HG03565 (cell line): ENCODE data around the gene SUGP2.

Source experiments
- ATAC-seq: cut with Tn5 transposase; IDR thresholded peaks from one replicate; pipeline ENCODE4 v1.9.1; 2021; ENCODE audit warnings: mild to moderate bottlenecking, moderate library complexity; ENCODE audit not compliant: unreplicated experiment

The SUGP2 gene

GRCh38 chr19:19033426-19034203, at the start of gene SUGP2, which contains the start of gene ARMC6:
Gene SUGP2 (minus strand): TSS chr19:19033517. CDS start chr19:19031071, 2,446 bp downstream.
Gene ARMC6 (plus strand): TSS chr19:19033603. CDS start chr19:19034210, 607 bp downstream.
- ATAC-seq: peak; percentile 68

- ATAC-seq: no peak
These were observed 48.4 kb upstream of the SUGP2 start for GRCh38 chr19:19081642-19082151.

DNA sequence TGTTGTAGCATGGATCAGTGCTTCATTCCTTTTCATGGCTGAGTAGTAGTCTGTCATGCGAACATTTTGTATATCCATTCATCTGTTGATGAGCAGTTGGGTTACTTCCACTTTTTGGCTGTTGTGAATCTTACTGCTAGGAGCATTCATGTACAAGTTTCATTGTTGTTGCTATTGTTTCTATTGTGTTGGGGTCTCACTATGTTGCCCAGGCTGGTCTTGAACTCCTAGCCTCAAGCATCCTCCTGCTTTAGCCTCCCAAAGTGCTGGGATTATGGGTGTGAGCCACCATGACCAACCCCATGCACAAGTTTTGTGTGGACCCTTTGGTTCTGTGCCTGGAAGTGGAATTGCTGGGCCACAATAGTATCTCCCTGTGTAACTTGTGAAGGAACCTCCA, 46.3 kb upstream of the SUGP2 start:
- ATAC-seq: no peak

GRCh38 chr19:19078801-19079200, 45.5 kb upstream of the SUGP2 start:
- ATAC-seq: no peak

DNA sequence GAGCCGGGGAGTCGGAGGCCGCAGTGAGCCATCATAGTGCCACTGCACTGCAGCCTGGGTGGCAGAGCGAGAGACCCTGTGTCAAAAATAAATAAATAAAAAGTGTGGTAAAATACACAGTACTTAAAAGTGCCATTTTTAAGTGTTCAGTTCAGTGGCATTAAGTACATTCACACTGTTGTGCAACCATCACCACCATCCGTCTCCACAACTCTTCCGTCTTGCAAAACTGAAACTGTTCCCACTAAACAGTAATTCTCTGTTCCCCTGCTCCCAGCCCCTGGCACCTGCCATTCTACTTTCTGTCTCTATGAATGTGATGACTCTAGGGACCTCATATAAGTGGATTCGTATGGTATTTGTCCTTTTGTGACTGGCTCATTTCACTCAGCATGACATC, 43.8 kb upstream of the SUGP2 start:
- no peak for ATAC-seq

- ATAC-seq: no peak
These were observed 43.2 kb upstream of the SUGP2 start for GRCh38 chr19:19076476-19076875.

GRCh38 chr19:19075126-19075525, 41.8 kb upstream of the SUGP2 start:
- no peak for ATAC-seq

DNA sequence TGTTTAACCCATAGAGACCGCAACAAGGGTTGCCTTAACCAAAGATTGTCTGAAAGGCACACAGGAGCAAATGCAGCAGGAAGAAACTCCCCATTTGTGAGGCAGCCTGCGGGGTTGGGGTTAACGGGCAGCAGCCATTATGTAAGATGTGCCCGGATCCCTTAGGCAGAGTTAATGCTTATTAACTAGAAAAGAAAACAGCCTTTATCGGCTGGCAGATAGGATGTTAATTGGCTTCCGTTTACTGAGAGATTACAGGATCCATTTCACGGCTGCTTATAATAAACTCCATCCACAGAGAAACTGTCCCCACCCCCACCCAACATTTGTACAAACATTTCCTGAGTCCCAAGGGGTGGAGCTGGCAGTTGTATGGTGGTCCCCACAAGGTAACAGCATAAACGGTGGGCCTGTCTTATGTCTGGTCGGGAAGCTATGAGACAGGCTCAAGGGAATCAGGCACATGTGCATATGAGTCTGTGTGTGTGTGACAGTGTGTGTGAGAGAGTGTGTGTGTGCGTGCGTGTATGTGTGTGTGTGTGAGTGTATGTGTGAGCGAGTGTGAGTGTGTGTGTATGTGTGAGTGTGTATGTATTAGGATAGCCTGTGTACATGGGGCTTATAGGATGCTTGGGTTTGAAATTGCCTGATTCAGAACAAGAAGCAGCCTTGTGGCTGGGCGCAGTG, 41.0 kb upstream of the SUGP2 start:
- no peak for ATAC-seq

- ATAC-seq: no peak
These were observed 38.6 kb upstream of the SUGP2 start for GRCh38 chr19:19071897-19072296.

GRCh38 chr19:19068659-19069654, 35.6 kb upstream of the SUGP2 start:
- ATAC-seq: no peak

GRCh38 chr19:19067276-19068072, 34.2 kb upstream of the SUGP2 start:
- no peak for ATAC-seq

DNA sequence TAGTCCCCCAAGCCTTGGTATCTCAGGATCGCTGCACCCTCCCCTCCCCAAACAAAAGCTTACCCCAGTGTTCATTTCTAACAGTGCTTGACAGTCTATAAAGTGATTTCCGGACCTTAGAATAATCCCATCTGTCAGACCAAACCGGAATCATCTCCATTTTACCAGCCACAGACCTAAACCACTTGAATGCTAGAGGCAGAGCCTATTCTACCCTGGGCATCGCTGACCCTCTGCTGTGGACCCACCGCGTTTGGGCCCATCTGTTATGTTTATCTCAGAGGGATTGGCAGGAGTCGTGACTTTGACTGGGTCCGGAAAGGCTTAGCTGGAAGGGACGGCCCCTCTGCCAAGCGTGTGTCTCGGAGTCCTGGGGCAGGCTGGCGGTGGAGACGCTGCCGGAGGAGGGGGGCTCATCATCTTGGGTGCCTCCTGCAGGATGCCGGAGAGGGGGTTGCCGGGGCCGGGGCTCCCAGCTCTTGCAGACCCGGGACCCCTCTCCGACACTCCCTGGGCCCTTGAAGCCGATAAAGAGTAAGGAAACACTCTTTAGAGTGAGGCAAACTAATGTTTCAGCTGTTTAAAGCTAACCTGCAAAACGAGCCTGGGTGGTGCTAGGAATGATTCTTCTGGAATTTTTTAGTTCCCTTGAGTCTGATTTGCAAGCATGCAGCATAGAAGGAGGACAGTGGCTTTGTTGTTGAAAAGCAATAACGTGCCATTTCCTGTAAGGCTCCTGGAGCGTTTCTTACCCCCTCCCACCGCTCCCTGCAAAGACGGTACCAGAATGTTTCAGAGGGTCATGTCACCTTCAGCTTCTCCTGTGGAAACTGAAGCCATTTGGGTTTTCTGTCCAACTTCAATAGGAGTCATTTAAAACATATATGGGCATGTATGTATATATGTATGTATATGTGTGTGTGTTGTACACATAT, 31.8 kb upstream of the SUGP2 start:
- no peak for ATAC-seq

DNA sequence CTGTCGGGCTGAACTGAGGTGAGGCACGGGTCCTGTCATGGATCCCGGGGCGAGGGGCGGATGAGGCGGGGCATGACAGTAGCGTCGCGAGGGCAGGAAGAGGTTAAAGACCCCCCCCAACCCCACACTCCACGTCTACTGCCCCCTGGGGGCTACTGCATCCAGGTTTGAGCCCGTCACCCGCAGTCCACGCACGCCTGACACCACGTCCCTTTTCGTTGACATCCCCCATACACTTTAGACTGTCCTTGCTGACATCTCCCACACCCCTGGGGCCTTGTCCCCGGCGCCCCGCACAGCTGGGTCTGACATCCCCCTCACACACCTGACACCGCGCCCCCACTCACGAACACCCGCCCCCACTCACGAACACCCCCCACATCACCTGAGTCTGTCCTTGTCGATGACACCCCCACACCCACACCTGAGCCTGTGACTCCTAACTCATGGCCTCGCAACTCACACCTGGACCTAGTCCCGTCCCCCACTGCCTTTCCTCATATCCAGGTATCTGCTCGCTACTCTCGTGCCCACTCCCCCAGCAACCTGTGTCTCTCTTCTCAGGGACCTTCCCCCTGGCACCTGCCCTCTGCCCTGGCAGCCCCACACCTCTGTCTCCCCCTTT, 30.9 kb upstream of the SUGP2 start:
- no peak for ATAC-seq

DNA sequence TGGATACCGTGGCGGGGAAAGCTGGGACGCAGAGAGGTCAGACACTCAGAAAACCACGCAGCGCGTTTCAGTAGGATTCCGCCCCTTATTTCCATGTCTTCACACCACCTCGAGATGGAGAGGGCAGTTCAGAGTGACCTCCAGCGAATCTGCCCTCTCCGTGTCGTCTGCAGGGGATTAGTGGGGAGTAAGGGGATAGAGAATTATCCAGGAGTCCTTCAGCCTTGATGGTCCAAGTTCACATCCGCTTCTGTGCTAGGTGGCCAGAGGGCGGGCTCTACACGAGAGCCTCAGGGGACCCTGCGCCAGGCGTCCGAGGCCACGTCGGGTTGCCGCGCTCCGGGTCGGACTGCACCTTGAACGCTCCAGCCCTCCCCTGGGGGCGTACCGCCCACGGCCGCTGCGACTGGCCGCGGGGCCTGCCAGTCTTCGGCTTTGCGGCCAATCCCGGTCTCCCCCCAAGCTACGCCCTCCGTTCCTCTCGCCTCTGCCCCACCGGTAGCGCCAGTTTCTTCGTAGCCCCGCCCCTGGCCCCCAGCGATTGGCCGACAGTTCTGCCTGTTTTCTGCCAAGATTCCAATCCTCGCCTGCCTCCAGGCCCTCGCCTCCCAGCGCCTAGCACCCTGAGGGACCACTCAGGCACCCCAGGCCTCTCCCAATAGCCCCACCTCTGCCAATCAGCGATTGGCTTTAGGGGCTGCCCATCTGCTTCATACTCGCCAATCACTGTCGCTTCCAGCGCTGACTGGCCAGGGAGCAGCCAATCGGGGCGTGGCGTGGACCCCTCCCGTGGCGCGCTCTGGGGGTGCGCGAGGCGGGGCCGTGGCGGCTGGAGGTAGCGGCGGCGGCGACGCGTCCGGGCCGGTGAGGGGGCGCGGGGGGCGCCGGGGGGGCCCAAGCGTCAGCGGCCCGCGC, 30.1 kb upstream of the SUGP2 start, which contains the start of gene SLC25A42:
Gene SLC25A42, plus strand, starts transcription at position 812 of the 915 bp plus-strand sequence. CDS start 32,131 bp downstream, outside the sequence.
- peak; percentile 88 for ATAC-seq

GRCh38 chr19:19062454-19063182, 29.3 kb upstream of the SUGP2 start:
- ATAC-seq: no peak

DNA sequence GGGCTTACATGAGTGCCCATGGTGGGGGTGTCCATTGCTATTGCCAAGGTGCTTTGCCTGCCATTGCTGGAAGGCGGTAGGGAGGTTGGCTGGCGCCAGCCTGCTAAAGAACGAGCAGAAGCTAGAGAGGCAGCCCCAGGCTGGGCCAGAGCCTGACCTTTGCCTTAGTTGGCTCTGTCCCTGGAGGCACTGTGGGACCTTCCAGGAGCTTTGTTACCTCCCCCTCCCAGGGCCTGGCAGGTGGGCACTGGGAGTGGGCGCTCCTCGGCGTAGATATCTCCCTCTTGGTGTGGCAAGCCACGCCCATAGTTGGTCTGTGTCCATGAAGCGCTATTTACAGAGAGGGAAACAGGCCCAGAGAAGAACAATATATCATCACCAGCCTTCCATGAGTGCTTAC, 28.2 kb upstream of the SUGP2 start:
- no peak for ATAC-seq
